ENCODE data around the gene PTF1A. TPM values are rescaled to one million over a fixed set of nuclear protein-coding genes. Genes with fewer than 3 reads are reported as not detected.

PTF1A gene
- total RNA-seq = not detected

- no peak for TF ChIP-seq CTCF (IDR thresholded peaks at IDR 0.05; ENCODE audit: low read depth)
Observed at GRCh38 chr10:23191764-23192711, at the start of gene PTF1A. PTF1A (plus strand) TSS chr10:23192312; CDS start chr10:23192531, 219 bp downstream.

GRCh38 chr10:23146258-23146657 is 45.9 kb upstream of the PTF1A start:
- no peak for TF ChIP-seq CTCF (IDR thresholded peaks at IDR 0.05; ENCODE audit: low read depth)

GRCh38 chr10:23147035-23147434 is 45.1 kb upstream of the PTF1A start:
- TF ChIP-seq CTCF (IDR thresholded peaks at IDR 0.05; ENCODE audit: low read depth) = no peak

GRCh38 chr10:23148214-23148613 is 43.9 kb upstream of the PTF1A start:
- TF ChIP-seq CTCF (IDR thresholded peaks at IDR 0.05; ENCODE audit: low read depth) = no peak

- TF ChIP-seq CTCF (IDR thresholded peaks at IDR 0.05; ENCODE audit: low read depth) = no peak
Observed at GRCh38 chr10:23150091-23150490, 42.0 kb upstream of the PTF1A start.

GRCh38 chr10:23150610-23151009 is 41.5 kb upstream of the PTF1A start:
- no peak for TF ChIP-seq CTCF (IDR thresholded peaks at IDR 0.05; ENCODE audit: low read depth)

- no peak for TF ChIP-seq CTCF (IDR thresholded peaks at IDR 0.05; ENCODE audit: low read depth)
Observed at GRCh38 chr10:23151071-23151470, 41.0 kb upstream of the PTF1A start.

Measured in subcutaneous adipose tissue (tissue), 4 donors.